Esophagus muscularis mucosa (tissue), 4 donors: Measurements from ENCODE around the gene ATP11A. TPM values are rescaled to one million over a fixed set of nuclear protein-coding genes. Genes with fewer than 3 reads are reported as not detected.
"Not testable (repeated sequence)": the region's sequence is repeated elsewhere in the genome, so short reads cannot be mapped to it uniquely, and the experiment has no call there.

Source experiments
- DNase-seq: peaks from one replicate; pipeline ENCODE4 v3.0.0-alpha.2; 2017; ENCODE audit errors: extremely low spot score
- H3K27ac ChIP-seq, 4 donors: fragments of 200-600 bp; sonication (generic); replicated peaks in 1 of 4; 1 replicate in 3 of 4; 2 replicates in 1 of 4; pipeline ENCODE4 v1.5.1; 2016 to 2019; ENCODE audit warnings: mild to moderate bottlenecking in 1 of 4
- H3K27me3 ChIP-seq, 4 donors: fragments of 200-600 bp; sonication (generic); one replicate each; pipeline versions ENCODE4 v1.5.1 to v1.6.0; 2016 to 2019
- H3K36me3 ChIP-seq, 4 donors: fragments of 200-600 bp; sonication (generic); one replicate each; pipeline ENCODE4 v1.5.1; 2016 to 2019
- H3K4me1 ChIP-seq, 4 donors: fragments of 200-600 bp; sonication (generic); one replicate each; pipeline ENCODE4 v1.5.1; 2016 to 2019
- H3K4me3 ChIP-seq, 4 donors: fragments of 200-600 bp; sonication (generic); 1 replicate in 2 of 4; 2 replicates in 2 of 4; pipeline ENCODE4 v1.5.1; 2016 to 2019; ENCODE audit warnings: mild to moderate bottlenecking in 4 of 4, moderate library complexity in 1 of 4
- H3K9me3 ChIP-seq, 4 donors: fragments of 200-600 bp; sonication (generic); 1 replicate in 3 of 4; 2 replicates in 1 of 4; pipeline ENCODE4 v1.5.1; 2016 to 2019
- EP300 ChIP-seq: sonication (generic); formaldehyde crosslinking; IDR thresholded peaks from one replicate; pipeline ENCODE4 v1.6.1; 2017; ENCODE audit warnings: antibody characterized with exemption
- POLR2A ChIP-seq: fragments of 450-650 bp; IDR thresholded peaks from one replicate; pipeline ENCODE4 v1.6.1; 2017; ENCODE audit warnings: antibody characterized with exemption, moderate library complexity, mild to moderate bottlenecking, low read depth
- POLR2AphosphoS5 ChIP-seq, 2 donors: sonication (generic); formaldehyde crosslinking; IDR thresholded peaks; one replicate each; pipeline ENCODE4 v1.6.1; 2017; ENCODE audit warnings: antibody characterized with exemption in 2 of 2
- WGBS: methylation state at CpG from one replicate; pipeline ENCODE4 v1.1.5; 2018; 5-methylcytosine and 5-hydroxymethylcytosine counted together
- intact Hi-C: fragments of 100-400 bp; cut with DNase I; formaldehyde crosslinking; loops from one replicate; pipeline ENCODE4 v1.15.1; 2023
- total RNA-seq, 4 donors: library from RNA; depleted of rRNA; stranded (reverse); fragments of >200 nt; gene quantifications; one replicate each; pipeline versions ENCODE4 v1.1.0 to v1.2.1, GENCODE V29; 2016
- TF ChIP-seq, protein P1 (sequence below), 3 experiments: fragments of 200-600 bp in 2 of 3; fragments of 450-650 bp in 1 of 3; sonication (generic) in 2 of 3; IDR thresholded peaks; one replicate each; pipeline ENCODE4 v1.5.1; 2017 to 2019; ENCODE audit warnings: antibody characterized with exemption in 3 of 3, mild to moderate bottlenecking in 2 of 3, moderate library complexity in 1 of 3

The ATP11A gene
- total RNA-seq, 4 donors from 2014 or later: 11.2 to 27.8 (median 14.3) TPM

DNA sequence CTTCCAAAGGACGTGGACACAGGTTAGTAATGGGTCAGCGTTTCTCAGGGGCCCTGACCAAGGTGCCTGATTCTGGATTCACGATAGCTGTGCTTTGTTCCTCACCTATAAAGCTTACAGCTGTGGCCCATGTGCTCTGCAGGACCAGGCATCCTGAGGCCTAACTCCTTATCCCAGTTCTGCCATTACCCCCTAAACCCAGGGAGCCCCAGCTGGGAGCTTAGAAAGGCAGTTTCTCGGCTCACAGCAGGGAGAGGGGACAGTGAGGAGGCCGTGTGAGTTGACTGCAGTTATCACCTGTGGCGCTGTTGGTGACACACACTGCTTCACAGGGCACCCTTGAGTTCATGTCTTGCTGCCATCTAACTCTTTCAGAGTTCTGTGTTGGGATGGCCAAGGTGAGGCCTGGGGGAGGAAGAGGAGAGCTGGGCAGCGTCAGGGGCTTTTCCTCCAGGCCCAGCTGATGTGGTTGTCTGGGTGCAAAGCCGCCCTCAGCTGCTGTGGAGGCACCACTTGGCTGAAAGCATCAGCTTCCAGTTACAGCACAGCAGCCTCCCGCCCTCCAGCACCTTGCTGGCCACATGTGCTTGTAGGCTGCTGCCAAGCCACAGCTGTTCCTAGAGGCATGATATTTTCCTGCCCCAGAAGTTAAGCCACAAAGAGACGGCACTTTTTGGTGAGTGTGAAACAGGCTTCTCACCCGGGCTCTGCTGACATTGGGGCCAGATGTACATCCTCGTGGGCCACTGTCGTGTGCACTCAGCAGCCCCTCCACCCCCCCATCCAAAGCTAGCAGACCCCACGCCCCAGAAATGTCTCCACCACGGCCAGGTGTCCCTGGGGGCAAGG lies 179.6 kb downstream of the ATP11A start:
- Histone ChIP-seq H3K4me3 (no peak overlapping the region), H3K36me3 (peaks cover 8 to 62% (median 27%) of the 10 kb centered on the region in 4 donors), H3K27me3 (no peaks in the 10 kb centered on the region), H3K4me1 (peaks cover 3 to 9% (median 5%) of the 10 kb centered on the region in 4 donors), H3K9me3 (no peaks in the 10 kb centered on the region), H3K27ac (no peak overlapping the region)
- 68% methylated on average over 10 of the region's 15 CpGs for WGBS
- no peak for DNase-seq
- intact Hi-C loops: no loop called here
- TF ChIP-seq, protein P1, sequence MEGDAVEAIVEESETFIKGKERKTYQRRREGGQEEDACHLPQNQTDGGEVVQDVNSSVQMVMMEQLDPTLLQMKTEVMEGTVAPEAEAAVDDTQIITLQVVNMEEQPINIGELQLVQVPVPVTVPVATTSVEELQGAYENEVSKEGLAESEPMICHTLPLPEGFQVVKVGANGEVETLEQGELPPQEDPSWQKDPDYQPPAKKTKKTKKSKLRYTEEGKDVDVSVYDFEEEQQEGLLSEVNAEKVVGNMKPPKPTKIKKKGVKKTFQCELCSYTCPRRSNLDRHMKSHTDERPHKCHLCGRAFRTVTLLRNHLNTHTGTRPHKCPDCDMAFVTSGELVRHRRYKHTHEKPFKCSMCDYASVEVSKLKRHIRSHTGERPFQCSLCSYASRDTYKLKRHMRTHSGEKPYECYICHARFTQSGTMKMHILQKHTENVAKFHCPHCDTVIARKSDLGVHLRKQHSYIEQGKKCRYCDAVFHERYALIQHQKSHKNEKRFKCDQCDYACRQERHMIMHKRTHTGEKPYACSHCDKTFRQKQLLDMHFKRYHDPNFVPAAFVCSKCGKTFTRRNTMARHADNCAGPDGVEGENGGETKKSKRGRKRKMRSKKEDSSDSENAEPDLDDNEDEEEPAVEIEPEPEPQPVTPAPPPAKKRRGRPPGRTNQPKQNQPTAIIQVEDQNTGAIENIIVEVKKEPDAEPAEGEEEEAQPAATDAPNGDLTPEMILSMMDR (IDR thresholded peaks at IDR 0.05): no peak
- no peak for TF ChIP-seq EP300
- no peak for TF ChIP-seq POLR2A
- TF ChIP-seq POLR2AphosphoS5 (IDR thresholded peaks at IDR 0.05): no peak

DNA sequence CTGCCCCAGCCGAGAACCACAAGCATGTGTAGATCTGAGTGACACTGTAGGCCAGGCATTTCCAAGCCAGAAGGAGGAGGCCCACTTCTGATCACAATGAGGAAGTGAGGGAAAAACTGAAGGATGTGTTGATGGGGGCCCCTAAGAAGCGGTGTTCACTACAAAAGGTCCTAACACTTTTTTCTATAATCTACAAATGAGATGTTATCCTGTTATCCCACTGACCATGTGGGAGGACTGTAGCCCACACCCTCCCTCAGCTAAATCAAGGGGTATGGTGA lies 180.2 kb downstream of the ATP11A start:
- intact Hi-C loops: no loop called here
- Histone ChIP-seq H3K27ac (no peak overlapping the region), H3K27me3 (no peaks in the 10 kb centered on the region), H3K36me3 (peaks cover 8 to 64% (median 25%) of the 10 kb centered on the region in 4 donors), H3K4me1 (peaks cover 6 to 12% (median 8%) of the 10 kb centered on the region in 4 donors), H3K9me3 (no peaks in the 10 kb centered on the region), H3K4me3 (no peak overlapping the region)
- no peak for DNase-seq
- WGBS: 87% methylated on average over 2 of the region's 2 CpGs
- TF ChIP-seq POLR2A (no peak), EP300 (no peak), POLR2AphosphoS5 (IDR thresholded peaks at IDR 0.05) (no peak)
- TF ChIP-seq, protein P1 (IDR thresholded peaks at IDR 0.05): no peak

DNA sequence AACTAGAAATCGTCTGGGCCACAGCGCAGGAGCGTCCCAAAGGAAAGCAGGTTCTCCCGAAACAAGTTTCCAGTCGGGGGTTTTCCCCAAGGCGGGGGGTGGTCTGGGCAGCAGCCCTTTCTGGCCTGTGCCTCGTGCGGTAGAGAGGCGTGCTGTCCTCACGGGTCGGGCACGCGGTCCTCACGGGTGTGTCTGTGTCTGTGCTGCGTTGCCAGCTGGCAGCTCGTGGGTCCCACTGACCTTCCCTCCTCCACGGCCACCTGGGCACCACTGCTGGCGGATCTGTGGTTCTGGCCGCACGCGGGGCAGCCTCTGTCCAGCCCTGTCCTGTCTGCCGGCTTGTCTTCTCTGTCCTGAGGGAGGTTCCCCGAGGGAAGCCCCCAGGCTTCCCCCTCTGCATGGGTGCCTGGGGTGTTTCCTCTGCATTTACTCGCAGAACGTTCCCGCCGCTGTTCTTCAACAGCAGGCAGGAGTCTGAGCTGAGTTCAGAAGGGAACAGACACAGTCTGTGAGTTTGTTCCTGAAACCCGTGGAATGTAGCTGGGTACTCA lies 181.0 kb downstream of the ATP11A start:
- Histone ChIP-seq H3K4me3 (no peak overlapping the region), H3K36me3 (peaks cover 8 to 66% (median 22%) of the 10 kb centered on the region in 4 donors), H3K9me3 (no peaks in the 10 kb centered on the region), H3K27ac (no peak overlapping the region), H3K27me3 (no peaks in the 10 kb centered on the region), H3K4me1 (peaks cover 6 to 12% (median 8%) of the 10 kb centered on the region in 4 donors)
- TF ChIP-seq, protein P1 (IDR thresholded peaks at IDR 0.05): no peak
- DNase-seq: no peak
- intact Hi-C loops: no loop called here
- WGBS: 90% methylated on average over 21 of the region's 28 CpGs

DNA sequence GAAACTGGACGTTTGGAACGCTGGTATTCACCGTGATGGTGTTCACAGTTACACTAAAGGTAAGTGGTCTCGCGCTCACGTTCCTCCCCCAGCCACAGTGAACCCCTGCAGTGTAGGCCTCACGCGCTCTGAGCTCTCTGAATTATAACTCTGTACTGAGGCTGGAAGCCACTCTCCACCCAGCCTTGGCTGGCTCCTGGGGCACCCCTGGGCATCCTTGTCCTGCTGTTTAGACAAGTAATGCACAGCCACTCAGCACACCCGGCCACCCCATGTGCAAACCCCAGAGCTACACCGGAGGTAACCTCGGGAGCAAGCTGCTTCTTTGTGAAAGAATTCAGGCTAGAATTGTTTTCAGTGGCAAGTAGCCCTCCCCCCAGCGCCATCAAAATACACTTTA lies 181.9 kb downstream of the ATP11A start:
- peaks cover 8 to 67% (median 26%) of the 10 kb centered on the region in 4 donors for H3K36me3 ChIP-seq

DNA sequence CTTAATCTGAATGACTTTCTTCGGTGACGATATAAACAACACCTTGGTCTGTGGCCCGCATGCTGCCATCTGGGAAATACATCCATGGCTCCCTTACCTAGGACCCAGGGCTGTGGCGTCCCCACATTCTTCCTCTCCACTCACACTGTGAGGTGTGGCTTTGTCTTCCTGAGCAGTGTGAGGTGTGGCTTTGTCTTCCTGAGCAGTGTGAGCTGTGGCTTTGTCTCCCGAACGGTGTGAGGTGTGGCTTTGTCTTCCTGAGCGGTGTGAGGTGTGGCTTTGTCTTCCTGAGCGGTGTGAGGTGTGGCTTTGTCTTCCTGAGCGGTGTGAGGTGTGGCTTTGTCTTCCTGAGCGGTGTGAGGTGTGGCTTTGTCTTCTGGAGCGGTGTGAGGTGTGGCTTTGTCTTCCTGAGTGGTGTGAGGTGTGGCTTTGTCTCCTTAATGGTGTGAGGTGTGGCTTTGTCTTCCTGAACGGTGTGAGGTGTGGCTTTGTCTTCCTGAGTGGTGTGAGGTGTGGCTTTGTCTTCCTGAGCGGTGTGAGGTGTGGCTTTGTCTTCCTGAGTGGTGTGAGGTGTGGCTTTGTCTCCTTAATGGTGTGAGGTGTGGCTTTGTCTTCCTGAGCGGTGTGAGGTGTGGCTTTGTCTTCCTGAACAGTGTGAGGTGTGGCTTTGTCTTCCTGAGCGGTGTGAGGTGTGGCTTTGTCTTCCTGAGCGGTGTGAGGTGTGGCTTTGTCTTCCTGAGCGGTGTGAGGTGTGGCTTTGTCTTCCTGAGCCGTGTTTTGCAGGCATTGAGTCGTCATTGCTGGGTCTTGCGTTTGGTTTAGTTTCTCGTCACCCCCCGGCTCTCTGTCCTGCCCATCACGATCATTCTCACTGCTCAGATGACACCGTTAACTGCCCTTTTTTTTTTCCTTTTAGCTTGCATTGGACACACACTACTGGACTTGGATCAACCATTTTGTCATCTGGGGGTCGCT lies 183.1 kb downstream of the ATP11A start:
- H3K27me3 ChIP-seq, intact Hi-C loops, DNase-seq, H3K9me3 ChIP-seq, H3K4me3 ChIP-seq: not testable (repeated sequence)
- Histone ChIP-seq H3K27ac (peak overlapping the region in 1 of 4 donors; percentile 30), H3K4me1 (peaks cover 6 to 12% (median 8%) of the 10 kb centered on the region in 4 donors), H3K36me3 (peaks cover 0 to 67% (median 27%) of the 10 kb centered on the region in 4 donors)
- 64% methylated on average over 25 of the region's 25 CpGs for WGBS

More for the DNA sequence above, 181.9 kb downstream of the ATP11A start:
- H3K4me1 ChIP-seq: peaks cover 6 to 12% (median 8%) of the 10 kb centered on the region in 4 donors
- 91% methylated on average over 12 of the region's 12 CpGs for WGBS
- no peaks in the 10 kb centered on the region for H3K9me3 ChIP-seq
- intact Hi-C loops: no loop called here
- H3K27me3 ChIP-seq: no peaks in the 10 kb centered on the region
- H3K4me3 ChIP-seq: no peak overlapping the region
- TF ChIP-seq POLR2AphosphoS5 (IDR thresholded peaks at IDR 0.05): no peak
- TF ChIP-seq POLR2A: no peak
- no peak for TF ChIP-seq EP300
- TF ChIP-seq, protein P1 (IDR thresholded peaks at IDR 0.05): no peak
- DNase-seq: no peak
- H3K27ac ChIP-seq: no peak overlapping the region
